IMR-90 (cell line): ENCODE measurements around the gene TANGO2. TPM values are rescaled to one million over a fixed set of nuclear protein-coding genes. Genes with fewer than 3 reads are reported as not detected.

Source experiments
- NFE2L2 ChIP-seq: fragments of 150-350 bp; IDR thresholded peaks from 2 replicates; pipeline ENCODE4 v1.6.1; 2016; ENCODE audit warnings: low read depth, mild to moderate bottlenecking, low read length
- USF2 ChIP-seq: fragments of 150-350 bp; IDR thresholded peaks from 2 replicates; pipeline ENCODE4 v1.6.1; 2017; ENCODE audit warnings: mild to moderate bottlenecking, antibody characterized with exemption, low read length, low read depth
- polyA plus RNA-seq, 3 experiments: library from polyadenylated mRNA; depleted of rRNA; stranded (reverse); fragments of >200 nt; gene quantifications; 2 replicates each; pipeline ENCODE4 v1.2.3, GENCODE V29; 2012; ENCODE audit warnings: low replicate concordance in 1 of 3
- total RNA-seq: library from RNA; depleted of rRNA; stranded (reverse); fragments of >200 nt; gene quantifications from 2 replicates; pipeline ENCODE4 v1.2.3, GENCODE V29; 2012

TANGO2 gene
- total and polyA plus RNA-seq, 2 of the 4 experiments (the other 2 are of a cell fraction), result 45.1 to 75.1 TPM

GRCh38 chr22:20114506-20115475 is 93.9 kb downstream of the TANGO2 start (continued):
- TF ChIP-seq USF2 (no peak), NFE2L2 (no peak)
